ENCODE data around the gene CTPS2.
"Not testable (repeated sequence)": the region's sequence is repeated elsewhere in the genome, so short reads cannot be mapped to it uniquely, and the experiment has no call there.

CTPS2 gene, protein sequence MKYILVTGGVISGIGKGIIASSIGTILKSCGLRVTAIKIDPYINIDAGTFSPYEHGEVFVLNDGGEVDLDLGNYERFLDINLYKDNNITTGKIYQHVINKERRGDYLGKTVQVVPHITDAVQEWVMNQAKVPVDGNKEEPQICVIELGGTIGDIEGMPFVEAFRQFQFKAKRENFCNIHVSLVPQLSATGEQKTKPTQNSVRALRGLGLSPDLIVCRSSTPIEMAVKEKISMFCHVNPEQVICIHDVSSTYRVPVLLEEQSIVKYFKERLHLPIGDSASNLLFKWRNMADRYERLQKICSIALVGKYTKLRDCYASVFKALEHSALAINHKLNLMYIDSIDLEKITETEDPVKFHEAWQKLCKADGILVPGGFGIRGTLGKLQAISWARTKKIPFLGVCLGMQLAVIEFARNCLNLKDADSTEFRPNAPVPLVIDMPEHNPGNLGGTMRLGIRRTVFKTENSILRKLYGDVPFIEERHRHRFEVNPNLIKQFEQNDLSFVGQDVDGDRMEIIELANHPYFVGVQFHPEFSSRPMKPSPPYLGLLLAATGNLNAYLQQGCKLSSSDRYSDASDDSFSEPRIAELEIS

DNA sequence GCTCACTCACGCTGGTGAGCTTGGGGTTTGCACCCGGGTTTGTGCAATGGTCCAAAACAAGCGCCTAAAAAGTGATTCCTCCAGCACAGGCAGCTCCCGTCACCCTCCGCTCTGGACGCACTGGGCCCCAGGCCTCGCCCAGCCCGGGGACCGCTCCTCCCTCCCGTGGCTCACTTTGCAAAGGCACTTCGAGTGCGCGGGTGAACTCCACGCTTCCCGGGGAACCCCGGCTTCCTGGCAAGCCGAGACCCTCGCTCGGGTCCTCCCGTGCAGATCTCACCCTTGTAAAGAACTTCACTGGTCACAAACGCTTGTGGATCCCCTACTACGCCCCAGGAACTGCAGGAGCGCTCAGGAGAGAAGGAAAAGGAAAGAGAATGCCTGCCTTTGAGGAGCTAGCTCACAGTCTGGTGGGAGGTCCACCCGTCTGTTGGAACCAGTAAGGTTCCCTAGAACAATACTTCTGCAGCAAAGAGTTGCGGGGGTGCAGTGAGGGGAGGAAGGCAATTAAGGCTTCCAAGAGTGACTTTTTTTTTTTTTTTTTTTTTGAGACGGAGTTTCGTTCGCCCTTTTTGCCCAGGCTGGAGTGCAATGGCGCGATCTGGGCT, at the start of gene CTPS2:
TSS of gene CTPS2 (minus strand) at position 122 of the 608 bp plus-strand sequence. CDS start 9,767 bp downstream, outside the sequence.
- DNase-seq: peak; percentile 26

DNA sequence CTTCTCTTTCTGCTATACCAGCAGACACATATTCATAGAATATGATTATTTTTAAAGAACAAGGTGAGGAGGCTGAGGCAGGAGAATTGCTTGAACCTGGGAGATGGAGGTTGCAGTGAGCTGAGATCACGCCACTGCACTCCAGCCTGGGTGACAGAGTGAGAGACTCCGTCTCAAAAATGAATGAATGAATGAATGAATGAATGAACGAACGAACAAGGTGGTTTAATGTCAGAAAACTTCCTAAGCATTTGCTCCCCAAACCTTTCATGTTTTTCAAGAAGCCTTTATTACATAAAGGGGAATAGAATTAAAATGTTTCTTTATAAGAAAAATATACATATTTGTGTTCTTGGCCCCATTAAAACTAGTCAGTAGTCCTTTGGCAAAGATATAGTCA, 49.0 kb upstream of the CTPS2 start:
- DNase-seq: not testable (repeated sequence)

DNA sequence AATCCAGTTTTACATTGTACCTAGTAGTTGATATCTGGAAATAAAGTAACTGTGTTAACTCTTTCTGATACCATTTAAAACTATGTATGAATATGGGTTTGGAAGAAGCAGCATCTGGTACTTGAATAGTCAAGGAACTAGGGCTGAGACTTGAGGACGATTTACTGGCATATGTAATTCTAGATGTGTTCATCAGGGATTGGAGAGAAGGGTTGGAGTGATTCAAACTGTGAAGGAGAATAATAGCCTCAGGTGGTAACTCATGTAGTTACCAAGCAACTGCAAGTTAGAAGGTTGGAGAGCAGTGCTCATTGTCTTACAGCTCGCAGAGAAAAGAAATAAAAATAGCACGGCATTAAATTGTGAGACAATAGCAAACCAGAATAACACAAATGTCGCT, 44.3 kb upstream of the CTPS2 start:
- no peak for DNase-seq

DNA sequence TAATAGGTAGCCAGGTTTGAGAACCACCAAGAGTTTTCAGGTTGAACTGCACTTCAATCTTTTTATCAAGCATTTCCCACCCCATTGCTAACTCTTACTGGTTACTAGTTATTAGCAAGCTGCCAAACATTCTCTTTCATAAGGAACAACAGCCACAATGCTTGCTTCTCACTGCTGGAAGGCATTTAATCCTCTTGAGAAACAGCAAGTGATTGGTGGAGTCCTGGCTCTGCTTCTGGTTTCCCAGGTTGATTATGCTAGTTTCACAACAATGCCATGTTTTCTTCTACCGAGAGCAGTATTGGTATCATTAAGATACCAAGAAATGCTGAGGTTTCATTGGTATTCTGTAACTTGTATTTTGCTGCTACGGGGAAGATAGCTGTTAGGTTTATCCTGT, 41.5 kb upstream of the CTPS2 start:
- DNase-seq: no peak

DNA sequence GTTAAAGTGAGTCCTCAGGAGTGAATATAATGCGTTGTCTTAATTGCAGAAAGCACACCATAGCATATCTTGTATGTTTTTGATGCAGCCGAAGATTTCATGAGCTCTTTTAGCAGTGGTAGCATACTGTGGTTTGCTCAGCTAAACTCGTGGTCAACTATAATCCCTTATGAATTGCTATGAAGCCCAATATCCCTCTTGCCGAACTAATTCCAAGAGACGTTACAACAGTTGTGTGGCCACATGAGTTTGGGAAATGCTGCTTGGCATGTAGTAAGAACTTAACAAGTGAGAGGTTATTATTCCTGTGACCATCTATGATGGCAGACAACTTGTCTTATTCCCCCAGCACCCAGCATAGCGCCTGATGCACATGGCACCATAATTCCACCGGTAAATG, 37.7 kb upstream of the CTPS2 start:
- no peak for DNase-seq

DNA sequence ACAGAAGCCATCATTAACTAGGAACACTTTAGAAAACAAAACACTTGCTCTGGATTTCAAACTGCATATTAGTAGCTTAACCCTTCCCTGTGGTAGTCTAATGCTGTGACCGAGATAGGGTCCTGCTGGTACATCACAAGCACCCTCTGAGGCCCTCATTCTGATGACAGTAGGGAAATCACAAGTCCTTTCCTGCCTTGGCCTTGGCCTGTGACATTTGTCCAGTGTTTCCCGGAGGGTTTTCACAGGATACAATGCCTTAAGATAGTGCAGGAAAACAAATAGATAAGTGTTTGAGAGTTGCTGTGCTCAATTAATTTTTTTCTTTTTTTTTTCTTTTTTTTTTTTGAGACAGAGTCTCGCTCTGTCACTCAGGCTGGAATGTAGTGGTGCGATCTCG, 36.0 kb upstream of the CTPS2 start:
- DNase-seq: no peak

DNA sequence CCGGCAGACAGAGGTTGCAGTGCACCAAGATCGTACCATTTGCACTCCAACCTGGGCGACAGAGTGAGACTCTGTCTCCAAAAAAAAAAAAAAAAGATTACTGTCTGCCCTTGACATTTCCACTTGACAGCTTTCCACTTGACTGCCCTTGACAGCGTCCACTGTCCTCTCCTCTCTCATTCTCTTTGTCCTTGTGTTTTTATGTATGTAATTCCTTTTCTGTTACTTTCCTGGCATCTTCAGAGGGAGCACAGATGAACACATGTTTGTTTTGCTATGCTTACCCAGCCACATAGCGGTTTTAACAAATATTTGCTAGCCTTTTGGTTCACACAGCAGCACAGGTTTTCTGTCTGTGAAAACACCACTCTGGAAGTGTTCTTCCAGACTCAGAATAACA, 33.2 kb upstream of the CTPS2 start:
- no peak for DNase-seq

DNA sequence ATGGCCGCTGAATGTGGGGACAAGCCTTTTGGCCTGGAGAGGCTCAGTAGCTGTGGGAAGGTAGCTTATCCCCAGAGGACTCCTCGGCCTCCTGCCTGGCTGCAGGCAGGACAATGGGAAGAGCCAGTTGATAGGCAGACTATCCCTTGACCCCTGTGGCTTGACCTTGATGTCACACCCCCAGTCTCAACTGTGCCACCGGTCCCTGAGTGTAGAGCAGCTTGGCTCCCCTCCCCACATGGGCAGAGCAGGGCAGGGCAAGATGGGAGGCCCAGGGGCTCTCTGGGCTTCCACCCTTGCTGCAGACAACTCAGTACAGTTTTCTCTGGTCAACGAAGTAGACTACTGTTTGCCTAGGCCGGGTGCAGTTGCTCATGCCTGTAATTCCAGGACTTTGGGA, 32.6 kb upstream of the CTPS2 start:
- no peak for DNase-seq

DNA sequence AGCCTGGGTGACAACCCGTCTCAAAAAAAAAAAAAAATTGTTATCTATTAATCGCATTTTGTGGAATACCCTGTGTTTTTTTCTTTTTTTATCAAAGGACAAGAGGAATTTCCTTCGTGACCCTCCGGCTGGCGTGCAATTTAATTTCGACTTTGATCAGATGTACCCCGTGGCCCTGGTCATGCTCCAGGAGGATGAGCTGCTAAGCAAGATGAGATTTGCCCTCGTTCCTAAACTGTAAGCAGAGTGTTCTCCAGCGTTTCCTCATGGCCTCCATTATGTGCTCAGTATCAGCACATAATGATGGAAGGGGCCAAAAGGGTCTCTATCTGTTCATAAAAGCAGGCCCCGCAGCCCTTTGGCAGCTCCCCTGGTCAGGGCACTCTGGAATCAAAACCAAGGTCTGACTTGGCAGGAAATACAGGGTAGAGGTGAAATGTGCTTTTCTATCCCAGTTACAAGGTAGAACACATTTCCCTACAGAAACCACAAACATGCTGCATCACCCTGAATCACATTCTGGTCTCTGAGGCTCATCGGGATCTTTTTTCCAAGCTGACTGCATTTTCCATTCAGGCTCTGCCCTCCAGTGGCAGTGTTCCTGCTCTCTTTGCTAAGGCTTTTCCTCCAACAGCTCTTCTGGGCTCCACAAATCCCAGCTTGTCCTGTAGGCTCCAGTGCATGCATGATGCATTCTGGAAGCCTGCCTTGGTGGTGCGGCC, 31.3 kb upstream of the CTPS2 start:
- no peak for DNase-seq

DNA sequence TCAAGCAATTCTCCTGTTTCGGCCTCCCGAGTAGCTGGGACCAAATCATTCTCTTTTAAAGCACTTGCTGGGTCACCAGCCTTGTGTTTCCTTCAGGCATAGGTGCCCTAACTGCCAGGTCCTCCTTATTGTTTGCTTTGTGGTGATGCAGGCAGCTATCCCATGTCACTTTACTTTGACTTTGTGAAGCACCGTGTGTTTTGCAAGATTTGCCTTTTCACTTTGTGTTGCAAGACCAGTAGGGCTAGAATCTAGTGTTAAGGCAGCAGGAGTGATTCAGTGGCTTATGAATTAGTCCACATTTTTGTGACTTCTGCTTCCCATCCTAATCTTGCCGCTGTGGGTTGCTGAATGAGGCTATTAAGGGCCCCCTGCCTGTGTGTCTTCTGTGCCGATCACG, 27.1 kb upstream of the CTPS2 start:
- no peak for DNase-seq

DNA sequence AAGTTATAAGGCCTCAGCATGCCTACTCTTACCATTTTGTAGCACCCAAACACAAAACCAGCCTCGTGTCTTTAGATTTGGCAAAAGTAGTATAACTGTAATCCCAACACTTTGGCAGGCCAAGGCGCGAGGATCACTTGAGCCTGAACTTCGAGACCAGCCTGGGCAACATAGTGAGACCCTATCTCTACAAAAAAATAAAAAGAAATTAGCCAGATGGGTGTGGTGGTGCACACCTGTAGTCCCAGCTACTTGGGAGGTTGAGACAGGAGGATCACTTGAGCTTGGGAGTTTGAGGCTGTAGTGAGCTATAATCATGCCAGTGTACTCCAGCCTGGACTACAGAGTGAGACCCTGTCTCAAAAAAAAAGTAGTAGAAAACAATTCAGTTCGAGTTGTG, 24.6 kb upstream of the CTPS2 start:
- no peak for DNase-seq

DNA sequence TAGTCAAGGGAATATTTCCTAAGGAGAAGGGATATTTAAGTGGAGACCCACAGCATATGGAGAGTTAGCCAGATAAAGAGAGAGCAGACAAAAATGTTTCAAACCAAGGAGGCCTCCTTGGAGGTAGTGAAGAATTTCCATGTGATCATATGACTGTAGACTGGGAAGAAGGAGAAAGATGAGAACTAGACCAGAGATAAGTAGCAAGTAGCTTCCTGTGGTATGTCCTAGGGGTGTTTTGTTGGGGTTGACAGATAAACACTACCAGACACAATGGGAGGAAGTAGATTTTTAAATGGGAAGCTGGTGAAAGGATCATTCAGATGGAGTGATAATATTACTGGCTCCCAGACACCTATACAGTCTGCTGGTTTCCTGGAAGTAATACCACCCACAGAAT, 20.5 kb upstream of the CTPS2 start:
- DNase-seq: no peak

DNA sequence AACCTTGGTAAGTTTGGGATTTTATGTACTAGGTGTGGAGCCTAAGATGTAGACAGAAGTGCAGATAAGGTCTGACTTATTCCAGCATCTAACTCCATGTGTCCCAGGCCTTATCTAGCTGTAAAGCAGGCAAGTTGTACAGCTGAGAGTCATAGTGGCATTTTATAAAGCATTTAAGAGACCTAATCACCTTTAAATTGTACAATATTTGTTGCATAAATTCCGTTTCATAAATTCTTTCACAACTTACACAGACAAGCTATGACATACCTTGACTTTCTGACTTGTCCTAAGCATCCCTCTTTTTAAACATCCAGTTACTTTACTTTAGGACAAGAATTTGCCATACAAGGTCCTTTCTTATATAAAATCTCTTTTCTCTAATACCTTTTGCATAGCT, 18.0 kb upstream of the CTPS2 start:
- no peak for DNase-seq

DNA sequence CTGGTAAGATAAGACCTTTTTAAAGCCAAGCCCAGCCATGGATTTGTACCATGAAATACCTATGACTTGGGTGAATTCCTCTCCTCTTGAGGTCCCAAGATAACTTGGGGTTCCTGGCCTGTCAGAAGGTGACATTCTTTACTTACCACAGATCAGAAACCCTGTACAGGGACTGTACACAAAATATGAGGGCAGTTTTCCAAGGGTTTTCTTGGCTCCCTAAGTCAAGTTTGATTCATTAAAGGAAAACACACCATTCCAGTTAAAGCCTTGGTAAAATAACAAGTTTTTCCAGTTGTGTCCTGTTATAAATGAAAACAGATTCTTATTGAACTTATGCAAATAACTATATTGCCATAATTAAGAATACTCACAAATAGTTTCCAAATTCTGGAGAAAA, 15.2 kb upstream of the CTPS2 start:
- no peak for DNase-seq

DNA sequence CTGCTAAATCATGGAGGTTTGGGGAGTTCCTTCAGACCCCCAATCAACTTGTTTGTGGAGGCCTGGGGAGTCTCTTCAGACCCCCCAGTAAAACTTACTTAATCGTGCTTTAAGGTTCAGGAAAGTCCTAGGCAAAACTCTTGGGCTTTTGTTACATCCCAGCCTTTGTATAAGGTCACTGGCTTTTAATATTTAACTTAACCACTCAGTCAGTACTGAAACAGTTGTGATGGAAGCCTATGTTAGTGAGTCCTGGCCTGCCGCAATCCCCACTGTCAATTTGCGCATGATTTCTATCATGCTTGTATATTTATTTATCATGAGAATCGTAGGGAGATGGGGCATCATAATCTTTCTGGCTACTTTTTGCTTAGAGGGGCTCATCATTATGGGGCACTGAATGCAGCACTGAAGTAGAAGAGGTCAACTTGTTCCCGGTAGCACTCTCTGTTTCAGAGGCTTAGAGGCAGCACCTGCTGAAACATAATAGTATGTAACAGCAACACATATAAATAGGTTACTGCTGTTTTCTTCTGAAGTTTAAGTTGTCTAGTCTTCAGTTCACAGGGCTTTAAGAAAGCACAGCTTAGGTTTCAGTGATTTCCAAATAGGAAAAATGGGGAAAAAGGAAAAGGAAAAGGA, 14.0 kb upstream of the CTPS2 start:
- not testable (repeated sequence) for DNase-seq

DNA sequence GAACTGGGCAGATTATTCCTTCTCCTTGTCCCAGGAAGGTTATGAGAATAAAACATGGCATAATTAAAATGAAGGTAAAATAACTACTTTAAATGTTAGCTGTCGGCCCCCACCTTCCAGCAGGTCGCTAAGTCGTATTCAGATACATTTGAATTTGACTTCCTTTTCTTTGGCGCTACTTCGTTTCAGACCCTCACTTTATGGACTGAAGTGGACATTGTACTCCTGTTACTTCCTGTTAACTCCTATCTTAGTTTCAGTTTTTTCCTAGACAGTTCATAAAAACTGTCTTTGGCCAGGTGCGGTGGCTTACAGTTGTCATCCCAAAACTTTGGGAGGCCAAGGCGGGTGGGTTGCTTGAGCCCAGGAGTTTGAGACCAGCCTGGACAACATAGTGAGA, 12.6 kb upstream of the CTPS2 start:
- no peak for DNase-seq

DNA sequence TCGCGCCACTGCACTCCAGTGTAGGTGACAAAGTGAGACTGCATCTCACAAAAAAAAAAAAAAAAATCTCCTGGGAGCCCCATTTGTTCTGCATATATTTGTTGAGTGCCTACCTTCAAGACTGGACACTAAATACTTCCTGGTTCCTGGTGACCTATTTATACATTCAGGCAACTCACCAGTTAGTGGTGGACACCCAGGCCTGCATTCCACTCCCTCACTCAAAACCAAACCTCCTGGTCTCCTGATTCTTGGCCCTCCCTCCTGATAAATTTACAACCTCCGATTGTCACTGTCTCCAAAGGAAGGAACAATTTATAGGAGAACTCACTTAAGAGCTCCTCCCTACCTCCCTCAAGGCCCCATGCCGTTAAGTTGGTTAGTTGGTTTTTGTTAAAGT, 10.0 kb upstream of the CTPS2 start:
- no peak for DNase-seq

DNA sequence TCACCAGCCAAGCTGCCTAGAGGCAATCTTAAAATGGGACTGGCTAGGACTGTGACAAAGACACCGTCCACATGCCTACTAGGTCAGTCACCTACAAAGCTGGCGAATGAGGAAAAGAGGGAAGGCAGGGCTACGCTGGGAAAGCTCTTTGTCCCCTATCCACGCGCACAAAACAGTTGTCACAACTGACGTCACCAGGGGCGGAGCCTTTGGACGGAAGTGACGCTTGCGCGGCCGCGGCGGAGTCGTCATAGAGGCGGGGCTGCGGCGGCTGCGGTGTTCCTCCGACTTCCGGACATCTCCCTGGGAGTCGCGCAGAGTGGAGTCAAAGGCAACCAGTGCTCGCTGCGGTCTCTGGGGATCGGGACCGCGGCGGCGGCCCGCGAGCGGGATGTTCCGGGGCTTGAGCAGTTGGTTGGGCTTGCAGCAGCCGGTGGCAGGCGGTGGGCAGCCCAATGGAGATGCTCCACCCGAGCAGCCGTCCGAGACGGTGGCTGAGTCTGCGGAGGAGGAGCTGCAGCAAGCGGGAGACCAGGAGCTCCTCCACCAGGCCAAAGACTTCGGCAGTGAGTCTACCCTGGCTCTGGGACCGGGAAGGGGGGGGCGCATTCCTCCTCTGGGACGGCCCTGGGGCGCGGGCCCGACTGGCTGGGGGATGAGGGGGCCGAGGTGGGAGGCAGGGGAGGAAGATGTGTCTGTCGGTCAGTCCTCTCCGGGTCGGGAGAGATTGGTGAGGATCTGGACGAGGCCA, 7.0 kb upstream of the CTPS2 start, which contains the start of gene SYAP1:
TSS of gene SYAP1 (plus strand) at position 279 of the 751 bp plus-strand sequence. CDS start at position 392, 113 bp downstream.
- peak; percentile 94 for DNase-seq

DNA sequence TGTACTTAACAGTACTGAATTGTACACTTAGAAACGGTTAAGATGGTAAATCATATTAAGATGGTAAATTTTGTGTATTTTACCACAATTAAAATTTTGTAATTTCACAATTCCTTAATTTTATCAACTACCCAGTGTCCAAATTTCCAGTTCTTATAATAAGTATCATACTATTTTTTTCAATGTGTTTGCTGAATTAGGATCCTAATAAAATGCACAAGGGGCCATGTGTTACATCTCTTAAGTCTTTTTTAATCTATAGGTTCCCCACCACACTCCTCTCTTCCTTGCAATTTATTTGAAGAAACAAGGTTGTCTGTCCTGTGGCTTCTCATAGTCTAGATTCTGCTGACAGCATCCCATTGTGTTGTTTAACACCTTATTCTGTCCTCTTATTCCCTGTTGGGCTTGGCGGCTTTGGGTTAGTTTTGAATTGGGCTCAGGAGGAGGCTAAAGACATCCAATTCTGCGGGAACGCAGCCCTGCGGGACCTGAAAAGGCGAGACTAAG, 6.4 kb upstream of the CTPS2 start:
- no peak for DNase-seq

DNA sequence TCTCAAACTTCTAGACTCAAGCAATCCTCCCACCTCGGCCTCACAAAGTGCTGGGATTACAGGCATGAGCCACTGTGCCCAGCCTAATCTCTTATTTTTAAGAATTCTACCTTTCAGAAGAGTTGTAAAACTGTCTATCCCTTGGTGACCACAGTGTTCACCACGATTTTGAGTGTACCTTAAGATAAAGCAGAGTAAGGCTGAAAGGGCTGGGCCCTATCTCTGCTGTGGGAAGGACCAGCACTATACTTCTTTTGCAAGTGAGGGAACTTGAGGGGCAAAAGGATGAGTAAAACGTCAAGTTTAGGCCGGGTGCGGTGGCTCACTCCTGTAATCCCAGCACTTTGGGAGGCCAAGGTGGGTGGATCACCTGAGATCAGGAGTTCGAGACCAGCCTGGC, 4.0 kb upstream of the CTPS2 start:
- DNase-seq: not testable (repeated sequence)

DNA sequence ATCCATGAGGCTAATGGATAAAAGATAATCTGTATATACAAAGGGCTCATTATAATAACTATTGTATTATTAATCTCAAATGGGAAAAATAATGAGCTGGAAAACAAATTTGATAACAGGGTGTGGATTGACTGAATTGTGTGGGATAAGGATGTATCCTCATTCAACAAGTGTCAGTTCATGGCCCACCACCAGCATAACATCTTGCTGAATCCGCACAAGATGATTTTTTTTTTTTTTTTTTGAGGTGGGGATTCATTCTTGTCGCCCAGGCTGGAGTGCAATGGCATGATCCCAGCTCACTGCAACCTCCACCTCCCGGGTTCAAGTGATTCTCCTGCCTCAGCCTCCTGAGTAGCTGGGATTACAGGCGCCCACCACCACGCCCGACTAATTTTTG, 3.2 kb upstream of the CTPS2 start:
- DNase-seq: not testable (repeated sequence)

DNA sequence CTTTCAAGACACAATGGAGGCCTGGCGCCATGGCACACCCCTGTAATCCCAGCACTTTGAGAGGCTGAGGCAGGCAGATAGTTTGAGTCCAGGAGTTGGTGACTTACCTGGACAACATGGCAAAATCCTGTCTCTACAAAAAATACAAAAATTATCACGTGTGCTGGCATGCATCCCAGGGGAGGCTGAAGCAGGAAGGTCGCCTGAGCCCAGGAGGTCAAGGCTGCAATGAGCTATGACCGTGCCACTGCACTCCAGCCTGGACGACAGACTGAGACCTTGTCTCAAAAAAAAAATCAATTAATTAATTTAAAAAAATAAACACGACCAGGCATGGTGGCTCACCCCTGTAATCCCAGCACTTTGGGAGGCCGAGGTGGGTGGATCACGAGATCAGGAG, 2.0 kb upstream of the CTPS2 start:
- no peak for DNase-seq
